Hepatocyte (in vitro differentiated cells): ENCODE measurements around the gene NFATC4.

Experiments
- CTCF ChIP-seq: fragments of 200-600 bp; sonication (generic); IDR thresholded peaks from 2 replicates; pipeline ENCODE4 v1.5.1; 2016; ENCODE audit warnings: antibody characterized with exemption, mild to moderate bottlenecking; ENCODE audit not compliant: poor library complexity
- EZH2 ChIP-seq: fragments of 200-600 bp; sonication (generic); IDR thresholded peaks from 2 replicates; pipeline ENCODE4 v1.6.1; 2016; ENCODE audit warnings: antibody characterized with exemption, mild to moderate bottlenecking, borderline replicate concordance

GRCh38 chr14:24414732-24415420 lies 46.9 kb downstream of the NFATC4 start:
- TF ChIP-seq CTCF (no peak), EZH2 (no peak)
